NCI-H748 treated with DMSO at 0.1 percent for 48 hours (cell line): Measurements from ENCODE around the gene KRTAP1-3.
"Not testable (repeated sequence)": the region's sequence is repeated elsewhere in the genome, so short reads cannot be mapped to it uniquely, and the experiment has no call there.

Source experiments
- DNase-seq: peaks from one replicate; lab custom pipeline; 2025; lab: John Stamatoyannopoulos, UW

The KRTAP1-3 gene

GRCh38 chr17:41034346-41034935, at the start of gene KRTAP1-3:
Gene KRTAP1-3, minus strand, starts transcription at chr17:41034874. Its CDS starts 53 bp downstream, at chr17:41034821.
- DNase-seq: not testable (repeated sequence)

GRCh38 chr17:41084100-41084856, 49.6 kb upstream of the KRTAP1-3 start, which contains the start of gene KRTAP4-7:
Gene KRTAP4-7, plus strand, starts transcription at chr17:41084150. Its CDS starts 57 bp downstream, at chr17:41084207.
- DNase-seq: not testable (repeated sequence)

GRCh38 chr17:41083427-41083826, 48.8 kb upstream of the KRTAP1-3 start:
- DNase-seq: not testable (repeated sequence)

- no peak for DNase-seq
These were observed 48.0 kb upstream of the KRTAP1-3 start for GRCh38 chr17:41082626-41083025.

GRCh38 chr17:41076788-41077187, 42.1 kb upstream of the KRTAP1-3 start:
- no peak for DNase-seq

- DNase-seq: no peak
These were observed 39.0 kb upstream of the KRTAP1-3 start for GRCh38 chr17:41073676-41074075.

GRCh38 chr17:41071606-41072360, 37.1 kb upstream of the KRTAP1-3 start:
- no peak for DNase-seq

GRCh38 chr17:41069031-41069430, 34.4 kb upstream of the KRTAP1-3 start:
- DNase-seq: no peak

- DNase-seq: no peak
These were observed 32.6 kb upstream of the KRTAP1-3 start for GRCh38 chr17:41067281-41067680.

- DNase-seq: no peak
These were observed 31.4 kb upstream of the KRTAP1-3 start, which contains the start of gene KRTAP2-4 for GRCh38 chr17:41065829-41066624. Gene KRTAP2-4, minus strand, starts transcription at chr17:41065879. Its CDS starts 34 bp downstream, at chr17:41065845.

GRCh38 chr17:41065016-41065689, 30.5 kb upstream of the KRTAP1-3 start:
- not testable (repeated sequence) for DNase-seq

GRCh38 chr17:41064301-41064700, 29.6 kb upstream of the KRTAP1-3 start:
- DNase-seq: no peak

GRCh38 chr17:41063449-41063848, 28.8 kb upstream of the KRTAP1-3 start:
- DNase-seq: no peak

- no peak for DNase-seq
These were observed 27.3 kb upstream of the KRTAP1-3 start for GRCh38 chr17:41061964-41062363.

GRCh38 chr17:41060052-41060604, 25.5 kb upstream of the KRTAP1-3 start, which contains the start of gene KRTAP2-3:
Gene KRTAP2-3, minus strand, starts transcription at chr17:41060114. Its CDS starts 64 bp downstream, at chr17:41060050.
- no peak for DNase-seq

GRCh38 chr17:41059276-41060051, 24.8 kb upstream of the KRTAP1-3 start:
- not testable (repeated sequence) for DNase-seq

GRCh38 chr17:41058741-41059140, 24.1 kb upstream of the KRTAP1-3 start:
- DNase-seq: no peak

- no peak for DNase-seq
These were observed 22.9 kb upstream of the KRTAP1-3 start for GRCh38 chr17:41057547-41057946.

GRCh38 chr17:41055130-41055529, 20.5 kb upstream of the KRTAP1-3 start, which contains the start of gene KRTAP2-2:
Gene KRTAP2-2, minus strand, starts transcription at chr17:41055230. Its CDS starts 19 bp downstream, at chr17:41055211.
- DNase-seq: not testable (repeated sequence)

- DNase-seq: not testable (repeated sequence)
These were observed 19.9 kb upstream of the KRTAP1-3 start for GRCh38 chr17:41054556-41054955.
